K562 (cell line): ENCODE measurements around the gene PLXNA3.

ENCODE experiments used
- BACH1 ChIP-seq: fragments of 200-800 bp; sonication (Bioruptor generic); IDR thresholded peaks from 2 replicates; pipeline ENCODE4 v1.6.1; 2016; ENCODE audit warnings: missing genetic modification characterization, missing compliant biosample characterization
- DPF2 ChIP-seq: fragments of 450-650 bp; IDR thresholded peaks from 2 replicates; pipeline ENCODE4 v1.6.1; 2016
- FOXJ2 ChIP-seq: fragments of 200-800 bp; sonication (Bioruptor generic); IDR thresholded peaks from 2 replicates; pipeline ENCODE4 v1.6.1; 2016; ENCODE audit warnings: missing genetic modification characterization, missing compliant biosample characterization
- GABPA ChIP-seq: fragments of 200-800 bp; sonication (Bioruptor generic); conservative IDR thresholded peaks from 2 replicates; pipeline ENCODE4 v1.6.1; 2016; ENCODE audit warnings: low read depth, missing genetic modification characterization, missing compliant biosample characterization
- ILF3 ChIP-seq: fragments of 450-650 bp; IDR thresholded peaks from 2 replicates; pipeline ENCODE4 v1.6.1; 2018; ENCODE audit warnings: antibody characterized with exemption, mild to moderate bottlenecking, moderate library complexity, borderline replicate concordance
- SMAD1 ChIP-seq: fragments of 150-350 bp; IDR thresholded peaks from 2 replicates; pipeline ENCODE4 v1.6.1; 2014; ENCODE audit warnings: low read length, low read depth; ENCODE audit not compliant: partially characterized antibody
- ZFP91 ChIP-seq: sonication (generic); formaldehyde crosslinking; IDR thresholded peaks from 2 replicates; pipeline ENCODE4 v1.8.0; 2022; ENCODE audit warnings: mild to moderate bottlenecking, missing genetic modification reagents
- ZNF778 ChIP-seq: fragments of 450-650 bp; formaldehyde crosslinking; IDR thresholded peaks from 2 replicates; pipeline ENCODE4 v1.4.0; 2020; ENCODE audit warnings: mild to moderate bottlenecking, moderate library complexity

GRCh38 chrX:154464806-154465365 lies 6.8 kb downstream of the PLXNA3 start:
- TF ChIP-seq ZNF778 (no peak), DPF2 (no peak), ZFP91 (CRISPR knock-in tag) (no peak), ILF3 (no peak), GABPA (no peak), SMAD1 (no peak), FOXJ2 (no peak), BACH1 (no peak)
